ENCODE measurements around the gene FOXP1.

DNA sequence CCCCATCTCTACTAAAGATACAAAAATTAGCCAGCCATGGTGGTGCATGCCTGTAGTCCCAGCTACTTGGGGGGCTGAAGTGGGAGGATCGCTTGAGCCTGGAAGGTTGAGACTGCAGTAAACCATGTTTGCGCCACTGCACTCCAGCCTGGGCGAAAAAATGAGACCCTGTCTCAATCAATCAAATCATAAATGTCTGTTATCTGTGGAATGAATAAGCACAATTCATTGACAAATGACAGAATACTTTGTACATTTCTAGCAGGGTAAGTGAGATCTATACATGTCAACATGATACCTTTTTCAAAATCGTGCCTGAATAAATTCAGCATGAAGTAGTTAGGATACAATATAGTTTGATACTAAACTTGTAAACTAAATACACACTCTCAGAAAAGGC lies 181.2 kb downstream of the FOXP1 start:
- TF ChIP-seq, protein P1, sequence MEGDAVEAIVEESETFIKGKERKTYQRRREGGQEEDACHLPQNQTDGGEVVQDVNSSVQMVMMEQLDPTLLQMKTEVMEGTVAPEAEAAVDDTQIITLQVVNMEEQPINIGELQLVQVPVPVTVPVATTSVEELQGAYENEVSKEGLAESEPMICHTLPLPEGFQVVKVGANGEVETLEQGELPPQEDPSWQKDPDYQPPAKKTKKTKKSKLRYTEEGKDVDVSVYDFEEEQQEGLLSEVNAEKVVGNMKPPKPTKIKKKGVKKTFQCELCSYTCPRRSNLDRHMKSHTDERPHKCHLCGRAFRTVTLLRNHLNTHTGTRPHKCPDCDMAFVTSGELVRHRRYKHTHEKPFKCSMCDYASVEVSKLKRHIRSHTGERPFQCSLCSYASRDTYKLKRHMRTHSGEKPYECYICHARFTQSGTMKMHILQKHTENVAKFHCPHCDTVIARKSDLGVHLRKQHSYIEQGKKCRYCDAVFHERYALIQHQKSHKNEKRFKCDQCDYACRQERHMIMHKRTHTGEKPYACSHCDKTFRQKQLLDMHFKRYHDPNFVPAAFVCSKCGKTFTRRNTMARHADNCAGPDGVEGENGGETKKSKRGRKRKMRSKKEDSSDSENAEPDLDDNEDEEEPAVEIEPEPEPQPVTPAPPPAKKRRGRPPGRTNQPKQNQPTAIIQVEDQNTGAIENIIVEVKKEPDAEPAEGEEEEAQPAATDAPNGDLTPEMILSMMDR (IDR thresholded peaks at IDR 0.05) = no peak
- no peak for TF ChIP-seq EZH2 (IDR thresholded peaks at IDR 0.05)

Measured in neural progenitor cell (in vitro differentiated cells).